ENCODE data around the gene TSPAN9. TPM values are rescaled to one million over a fixed set of nuclear protein-coding genes. Genes with fewer than 3 reads are reported as not detected.

Gene TSPAN9
- total and polyA plus RNA-seq, 4 donors, result 17.4 to 62.9 (median 34.2) TPM

- H3K27me3 ChIP-seq (ENCODE audit: control insufficient read depth in 4 of 4, insufficient read depth in 4 of 4, low read length in 3 of 4), result no peaks in the 10 kb centered on the region
- peak overlapping the region; percentile 85 to 97 for H3K27ac ChIP-seq (ENCODE audit: low read depth in 1 of 2, low read length in 2 of 2)
- H3K4me1 ChIP-seq (ENCODE audit: control insufficient read depth in 4 of 4, insufficient read depth in 4 of 4, low read length in 3 of 4), result peaks cover 15 to 81% (median 63%) of the 10 kb centered on the region in 4 donors
- DNase-seq (ENCODE audit: low spot score), result no peak
- no peak overlapping the region for H3K4me3 ChIP-seq (ENCODE audit: low read depth in 1 of 3, low read length in 3 of 3)
- 56% methylated on average over 6 of the region's 6 CpGs for WGBS
- no peaks in the 10 kb centered on the region for H3K36me3 ChIP-seq (ENCODE audit: control insufficient read depth in 4 of 4, insufficient read depth in 3 of 4, low read depth in 1 of 4, low read length in 3 of 4)
- peak; percentile 24 for TF ChIP-seq YY1 (IDR thresholded peaks at IDR 0.05)
- peak; percentile 31 to 46 for TF ChIP-seq RXRA (IDR thresholded peaks at IDR 0.05)
- peak; percentile 19 for TF ChIP-seq SP1 (IDR thresholded peaks at IDR 0.05)
- peak; percentile 19 to 51 for TF ChIP-seq HNF4A (conservative IDR thresholded peaks at IDR 0.05)
- TF ChIP-seq JUND (IDR thresholded peaks at IDR 0.05), result no peak
- H3K9ac ChIP-seq (ENCODE audit: low read depth in 1 of 2, low read length in 2 of 2), result no peak overlapping the region
- no peaks in the 10 kb centered on the region for H3K9me3 ChIP-seq (ENCODE audit: control insufficient read depth in 4 of 4, low read length in 3 of 4)
Measured at GRCh38 chr12:3083241-3083920, 6.2 kb downstream of the TSPAN9 start.

DNA sequence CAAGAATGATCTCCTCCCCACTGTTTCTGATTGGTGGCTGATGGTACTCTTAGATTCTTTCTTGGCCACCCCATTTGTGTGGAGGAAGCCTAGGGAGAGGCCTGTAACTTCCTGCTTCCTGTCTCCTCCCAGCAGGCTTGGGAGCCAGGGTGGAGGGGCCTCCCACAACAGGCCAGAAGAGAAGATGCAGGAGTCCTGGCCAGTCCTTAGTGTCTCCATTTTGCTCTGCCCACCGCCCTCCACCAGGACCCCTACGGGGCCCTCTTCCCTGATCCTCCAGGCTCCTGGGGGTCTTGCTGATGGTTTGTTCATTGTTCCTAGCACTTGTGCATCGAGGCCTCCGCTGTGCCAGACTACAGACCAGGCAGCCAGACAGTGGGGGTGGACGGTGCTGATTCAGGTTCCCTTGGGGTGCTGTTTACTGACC is 6.8 kb downstream of the TSPAN9 start:
- WGBS, result 70% methylated on average over 5 of the region's 5 CpGs
- TF ChIP-seq EGR1 (IDR thresholded peaks at IDR 0.05; ENCODE audit: low read depth in 2 of 2), result no peak
- TF ChIP-seq, protein P1, sequence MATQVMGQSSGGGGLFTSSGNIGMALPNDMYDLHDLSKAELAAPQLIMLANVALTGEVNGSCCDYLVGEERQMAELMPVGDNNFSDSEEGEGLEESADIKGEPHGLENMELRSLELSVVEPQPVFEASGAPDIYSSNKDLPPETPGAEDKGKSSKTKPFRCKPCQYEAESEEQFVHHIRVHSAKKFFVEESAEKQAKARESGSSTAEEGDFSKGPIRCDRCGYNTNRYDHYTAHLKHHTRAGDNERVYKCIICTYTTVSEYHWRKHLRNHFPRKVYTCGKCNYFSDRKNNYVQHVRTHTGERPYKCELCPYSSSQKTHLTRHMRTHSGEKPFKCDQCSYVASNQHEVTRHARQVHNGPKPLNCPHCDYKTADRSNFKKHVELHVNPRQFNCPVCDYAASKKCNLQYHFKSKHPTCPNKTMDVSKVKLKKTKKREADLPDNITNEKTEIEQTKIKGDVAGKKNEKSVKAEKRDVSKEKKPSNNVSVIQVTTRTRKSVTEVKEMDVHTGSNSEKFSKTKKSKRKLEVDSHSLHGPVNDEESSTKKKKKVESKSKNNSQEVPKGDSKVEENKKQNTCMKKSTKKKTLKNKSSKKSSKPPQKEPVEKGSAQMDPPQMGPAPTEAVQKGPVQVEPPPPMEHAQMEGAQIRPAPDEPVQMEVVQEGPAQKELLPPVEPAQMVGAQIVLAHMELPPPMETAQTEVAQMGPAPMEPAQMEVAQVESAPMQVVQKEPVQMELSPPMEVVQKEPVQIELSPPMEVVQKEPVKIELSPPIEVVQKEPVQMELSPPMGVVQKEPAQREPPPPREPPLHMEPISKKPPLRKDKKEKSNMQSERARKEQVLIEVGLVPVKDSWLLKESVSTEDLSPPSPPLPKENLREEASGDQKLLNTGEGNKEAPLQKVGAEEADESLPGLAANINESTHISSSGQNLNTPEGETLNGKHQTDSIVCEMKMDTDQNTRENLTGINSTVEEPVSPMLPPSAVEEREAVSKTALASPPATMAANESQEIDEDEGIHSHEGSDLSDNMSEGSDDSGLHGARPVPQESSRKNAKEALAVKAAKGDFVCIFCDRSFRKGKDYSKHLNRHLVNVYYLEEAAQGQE (IDR thresholded peaks at IDR 0.05), result peak; percentile 21
- TF ChIP-seq, protein P2, sequence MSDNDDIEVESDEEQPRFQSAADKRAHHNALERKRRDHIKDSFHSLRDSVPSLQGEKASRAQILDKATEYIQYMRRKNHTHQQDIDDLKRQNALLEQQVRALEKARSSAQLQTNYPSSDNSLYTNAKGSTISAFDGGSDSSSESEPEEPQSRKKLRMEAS (IDR thresholded peaks at IDR 0.05), result no peak
- TF ChIP-seq NR2F2 (IDR thresholded peaks at IDR 0.05), result no peak
- no peak for TF ChIP-seq HNF4A (conservative IDR thresholded peaks at IDR 0.05)
- TF ChIP-seq GABPA (IDR thresholded peaks at IDR 0.05 in 1 of 2, conservative IDR thresholded peaks at IDR 0.05 in 1 of 2), result peak; percentile 19 to 70
- TF ChIP-seq RAD21 (IDR thresholded peaks at IDR 0.05), result peak in 1 of 2 donors; percentile 4
- TF ChIP-seq TAF1 (conservative IDR thresholded peaks at IDR 0.05), result no peak
- TF ChIP-seq, protein P3, sequence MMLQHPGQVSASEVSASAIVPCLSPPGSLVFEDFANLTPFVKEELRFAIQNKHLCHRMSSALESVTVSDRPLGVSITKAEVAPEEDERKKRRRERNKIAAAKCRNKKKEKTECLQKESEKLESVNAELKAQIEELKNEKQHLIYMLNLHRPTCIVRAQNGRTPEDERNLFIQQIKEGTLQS (IDR thresholded peaks at IDR 0.05), result no peak
- no peak for TF ChIP-seq HNF4G (IDR thresholded peaks at IDR 0.05)
- TF ChIP-seq RXRA (IDR thresholded peaks at IDR 0.05), result no peak
- TF ChIP-seq YY1 (IDR thresholded peaks at IDR 0.05), result no peak
- TF ChIP-seq FOXA1 (IDR thresholded peaks at IDR 0.05), result no peak
- TF ChIP-seq, protein P4, sequence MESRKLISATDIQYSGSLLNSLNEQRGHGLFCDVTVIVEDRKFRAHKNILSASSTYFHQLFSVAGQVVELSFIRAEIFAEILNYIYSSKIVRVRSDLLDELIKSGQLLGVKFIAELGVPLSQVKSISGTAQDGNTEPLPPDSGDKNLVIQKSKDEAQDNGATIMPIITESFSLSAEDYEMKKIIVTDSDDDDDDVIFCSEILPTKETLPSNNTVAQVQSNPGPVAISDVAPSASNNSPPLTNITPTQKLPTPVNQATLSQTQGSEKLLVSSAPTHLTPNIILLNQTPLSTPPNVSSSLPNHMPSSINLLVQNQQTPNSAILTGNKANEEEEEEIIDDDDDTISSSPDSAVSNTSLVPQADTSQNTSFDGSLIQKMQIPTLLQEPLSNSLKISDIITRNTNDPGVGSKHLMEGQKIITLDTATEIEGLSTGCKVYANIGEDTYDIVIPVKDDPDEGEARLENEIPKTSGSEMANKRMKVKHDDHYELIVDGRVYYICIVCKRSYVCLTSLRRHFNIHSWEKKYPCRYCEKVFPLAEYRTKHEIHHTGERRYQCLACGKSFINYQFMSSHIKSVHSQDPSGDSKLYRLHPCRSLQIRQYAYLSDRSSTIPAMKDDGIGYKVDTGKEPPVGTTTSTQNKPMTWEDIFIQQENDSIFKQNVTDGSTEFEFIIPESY (IDR thresholded peaks at IDR 0.05), result no peak
- no peak for TF ChIP-seq SP1 (IDR thresholded peaks at IDR 0.05)
- TF ChIP-seq FOXA2 (IDR thresholded peaks at IDR 0.05), result no peak
- TF ChIP-seq JUND (IDR thresholded peaks at IDR 0.05), result peak in 1 of 2 donors; percentile 13
- TF ChIP-seq, protein P5, sequence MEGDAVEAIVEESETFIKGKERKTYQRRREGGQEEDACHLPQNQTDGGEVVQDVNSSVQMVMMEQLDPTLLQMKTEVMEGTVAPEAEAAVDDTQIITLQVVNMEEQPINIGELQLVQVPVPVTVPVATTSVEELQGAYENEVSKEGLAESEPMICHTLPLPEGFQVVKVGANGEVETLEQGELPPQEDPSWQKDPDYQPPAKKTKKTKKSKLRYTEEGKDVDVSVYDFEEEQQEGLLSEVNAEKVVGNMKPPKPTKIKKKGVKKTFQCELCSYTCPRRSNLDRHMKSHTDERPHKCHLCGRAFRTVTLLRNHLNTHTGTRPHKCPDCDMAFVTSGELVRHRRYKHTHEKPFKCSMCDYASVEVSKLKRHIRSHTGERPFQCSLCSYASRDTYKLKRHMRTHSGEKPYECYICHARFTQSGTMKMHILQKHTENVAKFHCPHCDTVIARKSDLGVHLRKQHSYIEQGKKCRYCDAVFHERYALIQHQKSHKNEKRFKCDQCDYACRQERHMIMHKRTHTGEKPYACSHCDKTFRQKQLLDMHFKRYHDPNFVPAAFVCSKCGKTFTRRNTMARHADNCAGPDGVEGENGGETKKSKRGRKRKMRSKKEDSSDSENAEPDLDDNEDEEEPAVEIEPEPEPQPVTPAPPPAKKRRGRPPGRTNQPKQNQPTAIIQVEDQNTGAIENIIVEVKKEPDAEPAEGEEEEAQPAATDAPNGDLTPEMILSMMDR (IDR thresholded peaks at IDR 0.05; ENCODE audit: low read depth, low read length, missing input control), result no peak
- Histone ChIP-seq H3K27ac (ENCODE audit: low read depth in 1 of 2, low read length in 2 of 2) (peak overlapping the region; percentile 85 to 97), H3K27me3 (ENCODE audit: control insufficient read depth in 4 of 4, insufficient read depth in 4 of 4, low read length in 3 of 4) (no peaks in the 10 kb centered on the region), H3K4me3 (ENCODE audit: low read depth in 1 of 3, low read length in 3 of 3) (peak overlapping the region in 2 of 3 donors; percentile 50 to 53), H3K4me1 (ENCODE audit: control insufficient read depth in 4 of 4, insufficient read depth in 4 of 4, low read length in 3 of 4) (peaks cover 13 to 77% (median 62%) of the 10 kb centered on the region in 4 donors), H3K36me3 (ENCODE audit: control insufficient read depth in 4 of 4, insufficient read depth in 3 of 4, low read depth in 1 of 4, low read length in 3 of 4) (no peaks in the 10 kb centered on the region), H3K9ac (ENCODE audit: low read depth in 1 of 2, low read length in 2 of 2) (peak overlapping the region in 1 of 2 donors; percentile 91), H3K9me3 (ENCODE audit: control insufficient read depth in 4 of 4, low read length in 3 of 4) (no peaks in the 10 kb centered on the region)
- no peak for DNase-seq (ENCODE audit: low spot score)

All from liver (tissue), 9 donors.